NCI-H146 (cell line): ENCODE measurements around the gene USP53.
"Not testable (repeated sequence)": the region's sequence is repeated elsewhere in the genome, so short reads cannot be mapped to it uniquely, and the experiment has no call there.

Experiments
- DNase-seq: peaks from one replicate; lab custom pipeline; 2025; lab: John Stamatoyannopoulos, UW

Gene USP53

DNA sequence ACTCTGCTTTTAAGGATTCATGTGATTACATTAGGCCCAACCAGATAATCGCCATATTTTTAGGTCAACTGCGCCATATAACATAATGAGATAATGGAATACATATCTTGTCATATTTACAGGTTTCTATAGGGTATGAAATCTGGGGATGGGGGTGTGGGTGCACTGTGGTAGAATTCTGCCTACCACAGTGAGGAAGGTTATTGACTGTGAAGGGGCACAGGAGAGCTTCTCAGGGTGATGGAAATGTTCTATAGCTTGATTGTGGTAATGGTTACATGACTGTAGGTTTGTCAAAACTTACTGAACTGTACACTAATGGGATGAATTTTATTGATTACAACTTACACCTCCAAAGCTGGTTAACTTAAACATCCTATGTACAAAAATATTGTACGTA lies 15.9 kb downstream of the USP53 start:
- no peak for DNase-seq

DNA sequence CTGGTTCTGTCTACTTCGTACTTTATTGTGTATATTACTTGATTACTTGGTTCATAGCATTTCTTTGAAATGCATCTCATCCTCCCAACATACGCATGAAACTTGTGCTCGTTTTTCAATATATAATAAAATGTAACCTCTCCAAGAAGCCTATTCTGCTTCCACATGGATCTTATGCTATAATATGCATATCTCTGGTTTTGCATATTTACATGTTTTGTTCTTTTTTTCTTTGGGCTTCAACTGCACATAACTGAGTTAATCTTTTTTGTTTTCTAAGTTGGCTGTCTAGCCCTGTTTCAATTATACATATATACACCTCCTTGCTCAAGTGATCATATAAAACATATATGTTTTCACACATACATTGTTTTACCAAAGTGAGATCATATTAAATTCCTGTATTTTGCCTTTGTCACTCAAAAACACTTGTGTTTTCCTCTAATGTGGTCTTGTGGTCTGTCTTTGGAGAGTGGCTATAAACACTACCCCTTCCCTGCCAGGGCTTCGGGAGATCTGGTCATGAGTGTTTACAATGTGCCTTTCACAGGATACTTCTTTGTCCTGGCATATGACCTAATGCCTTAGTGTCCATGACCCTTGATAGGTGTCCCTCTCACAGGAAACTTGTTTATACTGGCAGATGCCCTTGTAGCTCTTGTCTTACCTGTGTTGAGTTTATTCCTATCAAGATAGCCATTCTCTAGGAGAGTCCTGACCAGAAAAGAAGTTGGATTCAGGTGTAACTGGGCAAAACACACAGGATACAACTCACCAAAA lies 17.6 kb downstream of the USP53 start:
- no peak for DNase-seq

DNA sequence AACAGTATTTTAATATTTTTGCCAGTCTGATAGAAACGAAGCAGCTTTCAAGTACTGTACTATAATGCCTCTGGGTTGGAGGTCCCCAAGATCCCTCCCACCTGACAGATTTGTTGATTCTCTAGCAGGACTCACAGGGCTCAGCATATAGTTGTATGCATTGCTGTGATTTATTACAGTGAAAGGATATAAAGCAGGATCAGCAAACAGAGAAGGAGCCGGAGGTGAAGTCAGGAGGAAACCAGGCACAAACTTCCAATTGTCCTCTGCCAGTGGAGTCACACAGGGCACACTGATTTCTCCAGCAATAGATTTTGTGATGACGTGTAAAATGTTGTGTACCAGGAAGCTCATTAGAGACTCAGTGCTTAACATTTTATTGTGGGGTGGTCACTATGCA lies 19.0 kb downstream of the USP53 start:
- no peak for DNase-seq

DNA sequence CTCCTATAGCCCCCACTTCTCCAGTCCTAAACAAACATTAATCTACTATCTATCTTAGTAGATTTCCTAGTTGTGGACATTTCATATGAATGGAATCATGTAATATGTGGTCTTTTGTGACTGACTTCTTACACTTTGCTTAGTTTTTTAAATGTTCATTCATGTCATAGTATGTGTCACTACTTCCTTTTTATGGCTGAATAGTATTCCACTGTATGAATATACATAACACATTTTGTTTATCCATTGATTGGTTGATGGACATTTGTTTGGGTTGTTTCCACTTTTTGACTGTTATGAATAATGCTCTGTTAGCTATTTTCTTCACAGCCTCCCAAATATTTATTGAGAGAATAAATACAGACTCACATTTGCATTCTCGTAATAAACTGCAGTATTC lies 19.8 kb downstream of the USP53 start:
- no peak for DNase-seq

DNA sequence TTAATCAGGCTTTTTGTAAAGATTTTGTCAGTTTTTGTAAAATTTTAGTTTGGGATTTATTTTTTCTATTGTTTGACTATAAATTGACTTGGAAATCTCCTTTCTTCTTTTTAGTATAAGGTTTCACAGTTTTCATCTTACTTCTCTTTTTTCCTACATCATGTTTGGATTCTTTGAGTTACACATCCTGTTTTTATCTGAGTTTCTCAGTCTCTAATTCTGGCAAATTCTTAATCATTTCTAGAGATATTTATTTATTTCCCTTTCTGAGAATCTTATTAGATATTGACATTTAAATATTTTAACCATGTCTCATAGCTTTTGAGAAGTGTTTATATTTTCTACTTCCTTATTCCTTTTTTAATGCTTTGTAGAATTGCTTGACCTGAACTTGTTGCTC lies 20.7 kb downstream of the USP53 start:
- no peak for DNase-seq

DNA sequence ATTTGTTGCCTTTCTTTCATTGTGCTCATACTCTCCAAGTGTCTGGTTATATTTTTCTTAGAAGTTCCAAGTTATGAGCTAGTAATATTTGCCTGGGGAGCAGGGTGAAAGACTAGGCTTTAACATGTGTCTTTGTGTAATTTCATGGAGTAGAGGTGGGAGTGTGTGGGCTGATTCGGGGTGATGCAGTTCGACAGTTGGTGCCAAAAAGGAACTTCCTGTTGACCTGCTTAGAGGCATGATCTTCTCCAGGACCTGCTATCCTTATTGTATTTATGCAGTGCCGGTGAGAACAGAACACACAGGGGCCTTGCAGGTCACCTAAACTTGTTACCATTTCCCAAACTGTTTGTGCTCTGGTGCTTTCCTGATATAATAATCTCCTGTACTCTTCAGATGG lies 21.2 kb downstream of the USP53 start:
- DNase-seq = no peak

DNA sequence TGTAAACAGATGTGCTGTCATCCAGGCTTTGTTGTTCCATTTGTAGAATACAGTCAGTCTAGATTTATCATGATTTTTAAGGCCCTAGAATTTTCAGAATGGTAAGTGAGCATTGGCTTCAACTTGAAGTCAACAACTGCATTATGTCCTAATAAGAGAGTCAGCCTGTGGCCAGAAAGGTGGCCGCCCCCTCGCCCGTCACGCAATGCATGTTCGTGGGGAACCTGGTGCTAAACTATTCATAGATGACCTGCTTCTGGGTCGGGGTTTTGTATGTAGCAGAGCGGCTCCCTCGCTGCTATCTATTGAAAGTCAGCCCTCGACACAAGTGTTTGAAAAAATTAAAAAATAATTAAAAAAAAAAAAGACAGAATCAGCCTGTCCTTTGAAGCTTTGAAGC lies 24.7 kb downstream of the USP53 start:
- no peak for DNase-seq

DNA sequence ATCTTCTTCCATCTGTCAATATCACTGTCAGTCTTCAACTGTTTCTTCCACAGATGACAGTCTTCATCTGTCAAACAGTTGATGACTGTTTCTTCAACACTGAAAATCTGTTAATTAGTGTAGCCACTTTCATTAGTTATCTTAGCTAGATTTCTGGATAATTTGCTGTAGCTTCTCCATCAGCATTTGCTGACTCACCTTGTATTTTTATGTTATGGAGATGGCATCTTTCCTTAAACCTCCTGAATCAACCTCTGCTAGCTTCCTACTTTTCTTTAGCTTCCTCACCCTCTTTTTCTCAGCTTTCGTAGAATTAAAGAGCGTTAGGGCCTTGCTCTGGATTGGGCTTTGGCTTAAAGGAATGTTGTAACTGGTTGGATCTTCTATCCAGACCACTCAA lies 25.1 kb downstream of the USP53 start:
- no peak for DNase-seq

DNA sequence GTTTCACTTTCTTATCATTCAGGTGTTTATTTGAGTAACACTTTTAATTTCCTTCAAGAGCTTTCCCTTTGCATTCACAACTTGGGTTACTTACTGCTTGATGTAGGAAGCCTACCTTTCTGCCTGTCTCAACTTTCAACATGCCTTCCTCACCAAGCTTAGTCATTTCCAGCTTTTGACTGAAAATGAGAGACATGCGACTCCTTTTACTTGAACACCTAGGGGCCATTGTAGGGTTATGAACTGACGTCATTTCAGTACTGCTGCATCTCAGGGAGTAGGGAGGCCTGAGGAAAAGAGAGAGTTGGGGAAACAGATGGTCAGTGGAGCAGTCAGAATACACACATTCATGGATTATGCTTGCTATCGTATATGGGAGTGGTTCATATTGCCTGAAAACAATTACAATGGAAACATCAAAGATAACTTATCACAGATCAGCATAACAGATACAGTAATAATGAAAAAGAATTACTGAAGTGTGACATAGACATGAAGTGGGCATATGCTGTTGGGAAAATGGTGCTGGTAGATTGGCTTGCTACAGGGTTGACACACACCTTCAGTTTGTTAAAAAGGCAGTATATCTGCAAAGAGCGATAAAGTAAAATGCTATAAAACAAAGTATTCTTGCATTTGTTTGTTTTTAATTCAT lies 25.7 kb downstream of the USP53 start:
- DNase-seq = no peak

DNA sequence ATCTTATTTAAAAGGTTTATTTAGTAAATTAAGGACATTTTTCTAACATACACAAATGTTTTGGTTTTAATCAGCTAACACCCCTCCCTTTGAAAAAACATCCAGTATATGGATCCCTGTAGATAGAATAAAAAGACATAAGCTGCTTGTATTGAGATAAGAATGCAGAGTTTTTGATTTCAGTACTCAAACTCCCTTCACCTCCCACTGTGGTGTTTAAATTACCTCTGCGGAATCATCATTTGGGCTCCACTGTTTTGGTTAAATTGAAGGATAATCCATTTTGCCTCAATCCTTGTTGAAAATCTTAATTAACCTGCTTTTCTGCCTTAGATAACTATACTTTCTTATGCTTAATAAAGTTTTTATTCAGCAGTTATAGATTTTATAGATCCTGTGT lies 27.6 kb downstream of the USP53 start:
- DNase-seq = no peak

DNA sequence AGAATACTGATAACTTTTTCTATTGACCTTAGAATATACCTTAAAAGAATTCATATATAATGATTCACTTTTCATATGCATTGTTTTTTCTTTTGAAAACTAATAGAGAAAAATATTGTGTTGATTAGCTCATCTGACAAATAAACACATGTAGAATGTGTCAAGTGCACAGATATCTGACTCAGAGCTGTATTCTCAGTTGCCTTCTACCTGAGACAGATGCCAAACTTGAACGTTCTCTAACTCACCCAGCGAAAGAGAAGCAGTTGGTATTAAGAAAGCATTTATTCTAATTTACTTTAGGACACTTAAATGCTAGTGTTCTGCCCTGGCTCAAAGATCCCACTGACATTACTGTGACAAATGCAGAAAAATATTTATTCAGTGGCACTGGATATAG lies 28.1 kb downstream of the USP53 start:
- DNase-seq = no peak

DNA sequence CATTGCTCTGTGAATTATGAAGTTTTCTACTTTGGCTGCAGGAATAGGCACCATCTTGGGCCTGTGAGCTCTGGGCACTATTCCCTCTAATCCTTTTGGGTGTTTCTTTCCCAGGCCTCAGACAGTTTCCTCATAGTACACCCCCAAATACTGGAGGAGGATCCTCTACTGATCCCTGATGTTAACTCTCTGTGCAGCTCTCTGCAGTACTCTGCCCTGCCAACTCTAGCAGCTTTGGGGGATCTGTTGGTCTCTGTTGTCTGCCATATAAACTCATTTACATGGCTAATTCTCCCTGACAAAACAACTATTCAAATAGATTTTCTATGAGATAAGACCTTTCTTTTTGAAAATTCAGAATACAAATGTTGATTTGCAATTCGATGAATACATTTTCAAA lies 29.9 kb downstream of the USP53 start:
- DNase-seq = no peak

DNA sequence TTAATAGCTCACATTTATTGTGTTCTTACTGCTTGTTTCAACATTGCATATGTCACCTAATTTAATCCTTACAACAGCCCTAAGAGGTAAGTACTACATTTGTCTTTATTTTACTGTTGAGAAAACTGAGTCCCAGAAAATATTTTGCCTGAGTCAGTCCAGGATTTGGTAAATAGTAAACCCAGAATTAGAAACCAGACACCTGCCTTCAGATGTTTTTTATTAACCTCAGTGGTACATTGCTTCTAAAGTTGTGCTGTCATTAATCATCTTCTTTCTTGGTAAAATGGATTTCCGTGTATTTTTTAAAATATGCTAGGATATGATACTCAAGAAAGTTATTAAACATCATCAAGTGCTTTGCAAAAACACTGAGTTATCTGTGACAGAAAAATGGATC lies 31.4 kb downstream of the USP53 start:
- DNase-seq = no peak

DNA sequence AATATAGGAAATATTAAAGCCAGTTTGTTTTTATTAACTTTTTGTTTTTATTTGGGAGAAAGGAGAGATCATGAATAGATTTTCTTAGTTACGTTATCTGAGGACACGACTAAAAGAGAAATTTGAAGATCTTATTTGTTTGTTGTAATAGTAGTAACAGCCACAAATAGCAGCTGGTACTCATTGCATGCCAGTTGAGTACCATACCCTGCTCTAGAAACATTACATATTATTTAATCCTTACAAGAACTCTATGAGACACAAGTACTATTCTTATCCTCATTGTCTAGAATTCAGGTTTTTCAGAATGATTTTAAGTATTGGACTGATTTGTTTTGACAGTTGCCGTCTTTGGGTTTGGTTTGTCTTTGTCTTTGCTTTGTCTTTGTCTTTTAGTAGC lies 31.8 kb downstream of the USP53 start:
- DNase-seq = no peak

DNA sequence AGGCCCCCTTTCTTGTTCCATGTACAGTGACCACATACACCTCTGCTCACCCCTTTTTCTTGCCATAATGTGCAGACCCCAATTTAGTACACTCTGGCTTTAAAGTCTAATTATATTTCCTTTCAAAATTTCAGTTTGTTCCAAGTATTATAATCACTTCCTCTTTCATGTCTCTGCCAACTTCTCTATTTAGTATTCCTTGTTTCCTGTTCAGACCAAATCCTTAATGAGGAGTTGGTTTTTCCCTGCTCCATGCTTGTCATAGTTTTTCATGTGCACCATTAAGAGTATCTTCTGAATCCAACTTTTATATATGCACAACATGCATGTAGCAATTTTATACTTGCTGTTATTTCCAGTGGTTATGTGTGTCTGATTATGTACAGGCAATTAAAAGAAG lies 32.3 kb downstream of the USP53 start:
- no peak for DNase-seq

DNA sequence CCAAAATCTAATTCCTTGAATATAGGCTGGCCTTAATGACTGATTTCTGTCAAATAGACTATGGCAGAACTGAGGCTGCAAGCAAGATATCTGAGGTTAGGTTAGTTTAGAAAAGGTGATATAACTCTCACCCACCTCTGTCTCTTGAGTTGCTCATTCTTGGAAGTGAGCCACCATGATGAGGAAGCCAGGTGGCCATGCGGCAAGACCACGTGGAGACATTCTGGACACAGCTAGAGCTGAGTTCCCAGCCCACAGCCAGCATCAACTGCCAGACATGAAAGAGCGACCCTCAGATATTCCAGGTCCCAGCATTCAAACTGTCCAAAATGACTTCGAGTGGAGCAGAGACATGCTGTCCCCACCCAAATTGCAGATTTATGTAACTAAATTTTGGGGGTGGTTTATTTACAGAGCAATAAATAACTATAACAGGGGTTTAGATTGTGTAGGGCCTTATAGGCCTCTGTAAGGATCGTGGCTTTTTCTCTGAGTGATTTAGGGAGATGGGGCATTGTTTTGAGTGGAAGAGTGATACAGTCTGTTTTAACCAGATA lies 33.7 kb downstream of the USP53 start:
- DNase-seq = no peak

DNA sequence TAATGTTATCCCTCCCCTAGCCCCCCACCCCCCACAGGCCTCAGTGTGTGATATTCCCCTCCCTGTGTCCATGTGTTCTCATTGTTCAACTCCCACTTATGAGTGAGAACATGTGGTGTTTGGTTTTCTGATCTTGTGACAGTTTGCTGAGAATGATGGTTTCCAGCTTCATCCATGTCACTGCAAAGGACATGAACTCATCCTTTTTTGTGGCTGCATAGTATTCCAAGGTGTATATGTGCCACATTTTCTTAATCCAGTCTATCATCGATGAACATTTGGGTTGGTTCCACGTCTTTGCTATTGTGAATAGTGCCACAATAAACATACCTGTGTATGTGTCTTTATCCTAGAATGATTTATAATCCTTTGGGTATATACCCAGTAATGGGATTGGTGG lies 38.5 kb downstream of the USP53 start:
- DNase-seq = not testable (repeated sequence)

DNA sequence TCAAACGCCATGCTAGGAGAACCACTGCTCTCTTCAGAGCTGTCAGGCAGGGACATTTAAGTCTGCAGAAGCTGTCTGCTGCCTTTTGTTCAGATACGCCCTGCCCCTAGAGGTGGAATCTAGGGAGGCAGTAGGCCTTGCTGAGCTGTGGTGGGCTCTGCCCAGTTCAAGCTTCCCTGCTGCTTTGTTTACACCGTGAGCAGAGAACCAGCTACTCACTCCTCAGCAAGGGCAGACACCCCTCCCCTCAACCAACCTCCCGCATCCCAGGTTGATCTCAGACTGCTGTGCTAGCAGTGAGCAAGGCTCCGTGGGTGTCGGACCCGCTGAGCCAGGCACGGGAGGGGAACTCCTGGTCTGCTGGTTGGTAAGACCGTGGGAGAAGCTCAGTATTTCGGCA lies 42.7 kb downstream of the USP53 start:
- not testable (repeated sequence) for DNase-seq

DNA sequence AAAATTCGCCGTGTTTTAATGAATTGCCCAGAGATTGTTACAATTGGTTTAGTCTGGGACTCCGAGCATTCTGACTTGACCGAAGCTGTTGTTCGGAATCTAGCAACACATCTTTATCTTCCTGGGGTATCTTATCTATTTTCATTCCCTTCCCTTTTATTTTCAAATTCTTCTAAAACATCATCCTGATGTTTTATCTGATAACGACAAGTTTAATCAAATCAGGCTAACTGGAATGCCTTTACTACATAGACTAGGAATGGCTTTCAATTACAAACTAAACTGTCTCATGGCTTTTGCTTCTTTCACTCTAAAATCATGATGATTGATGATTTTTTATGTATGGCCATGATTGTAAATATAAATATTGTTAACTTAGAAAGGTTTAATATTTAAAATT lies 48.0 kb downstream of the USP53 start:
- no peak for DNase-seq

DNA sequence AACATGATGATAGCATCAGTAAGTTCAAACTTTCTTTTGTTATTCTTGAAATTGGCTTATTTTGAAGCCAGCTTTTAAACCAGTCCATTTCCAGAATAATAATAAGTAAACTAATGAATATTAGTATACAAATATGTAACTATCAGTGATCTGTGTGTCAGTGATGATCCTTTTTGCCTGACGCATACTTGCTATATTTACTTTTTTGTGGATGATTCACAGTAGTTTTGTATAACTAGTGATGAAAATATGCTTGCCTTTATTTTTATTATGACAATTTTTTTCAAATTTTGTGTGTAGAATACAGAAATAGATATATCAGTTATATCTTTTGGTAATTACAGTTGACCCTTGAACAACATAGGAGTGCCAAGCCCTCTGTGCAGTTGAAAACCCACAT lies 49.5 kb downstream of the USP53 start:
- no peak for DNase-seq

DNA sequence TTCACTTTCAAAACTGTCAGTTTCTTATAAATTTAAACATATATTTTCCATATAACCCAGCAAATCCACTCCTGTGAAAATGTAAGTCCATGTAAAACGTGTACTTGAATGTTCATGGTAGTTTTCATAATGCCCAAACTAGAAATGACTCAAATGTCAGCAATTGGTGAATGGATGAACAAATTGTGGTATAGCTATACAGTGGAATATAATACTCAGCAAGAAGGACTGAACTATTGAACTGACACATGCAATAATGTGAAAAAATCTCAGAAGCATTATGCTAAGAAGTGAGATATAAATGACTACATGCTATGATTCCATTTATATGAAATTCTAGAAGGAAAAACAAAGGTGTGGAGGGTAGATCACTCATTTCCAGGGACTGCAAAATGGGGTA lies 52.2 kb downstream of the USP53 start:
- DNase-seq = no peak

DNA sequence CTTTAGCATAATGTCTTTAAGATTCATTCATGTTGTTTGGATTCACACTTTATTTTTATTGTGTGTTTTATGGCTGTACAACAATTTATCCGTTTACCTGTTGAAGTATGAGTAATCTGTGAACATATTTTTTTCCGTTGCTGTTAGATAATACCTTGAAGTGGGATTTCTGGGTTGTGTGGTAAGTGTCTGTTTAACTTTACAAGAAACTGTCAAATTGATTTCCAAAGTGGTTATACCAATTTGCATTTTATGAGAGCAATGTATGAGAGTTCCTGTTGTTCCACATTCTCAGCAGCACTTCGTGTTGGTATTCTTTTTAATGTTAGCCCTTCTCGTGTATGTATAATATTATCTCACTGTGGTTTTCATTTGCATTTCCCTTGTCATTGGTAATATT lies 53.6 kb downstream of the USP53 start:
- DNase-seq = no peak

DNA sequence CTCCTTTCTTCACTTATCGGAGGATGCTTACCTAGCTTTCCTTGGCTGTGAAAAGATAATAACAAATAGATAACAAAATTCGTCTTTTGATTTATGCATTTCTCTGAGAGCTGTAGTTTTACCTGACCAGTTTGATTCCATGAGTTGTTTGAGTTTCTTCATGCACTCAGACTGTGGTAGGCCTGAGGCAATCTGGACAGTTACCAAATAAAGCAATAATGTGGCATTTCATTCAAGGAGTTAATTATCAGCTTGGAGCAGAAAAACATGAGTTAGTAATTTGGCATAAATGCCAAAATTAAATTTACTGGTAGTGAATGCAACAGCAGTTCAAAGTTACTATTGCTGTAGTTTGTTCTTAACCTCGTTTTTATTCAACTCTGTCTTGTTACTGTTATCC lies 56.0 kb downstream of the USP53 start:
- DNase-seq = no peak
